ENCODE results near the gene TRPC4AP.

Gene TRPC4AP

DNA sequence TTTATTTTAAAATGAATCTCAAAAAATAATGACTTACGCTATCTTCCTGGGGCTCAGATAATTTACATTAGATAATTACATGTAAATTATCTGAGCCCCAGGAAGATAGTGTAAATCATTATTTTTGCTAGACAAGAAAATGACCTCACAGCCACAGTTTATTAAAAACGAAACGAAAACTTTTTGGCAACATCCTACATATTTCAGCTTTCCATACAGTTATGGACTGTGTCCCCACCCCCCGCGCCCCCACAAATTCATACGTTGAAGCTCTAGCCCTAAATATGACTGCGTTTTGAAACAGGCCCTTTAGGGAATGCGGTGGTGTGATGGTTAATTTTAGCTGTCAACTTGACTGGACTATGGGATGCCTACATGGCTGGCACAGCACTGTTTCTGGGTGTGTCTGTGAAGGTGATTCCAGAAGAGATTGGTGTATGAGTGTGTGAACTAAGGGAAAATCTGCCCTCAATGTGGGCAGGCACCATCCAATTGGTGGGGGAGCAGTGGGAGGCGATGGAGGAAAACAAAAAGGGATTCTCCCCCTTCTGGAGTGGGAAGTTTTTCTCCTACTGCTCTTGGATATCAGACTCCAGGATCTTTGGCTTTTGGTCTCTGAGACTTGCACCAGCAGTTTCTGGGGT lies 52.6 kb downstream of the TRPC4AP start:
- TF ChIP-seq, protein P1, sequence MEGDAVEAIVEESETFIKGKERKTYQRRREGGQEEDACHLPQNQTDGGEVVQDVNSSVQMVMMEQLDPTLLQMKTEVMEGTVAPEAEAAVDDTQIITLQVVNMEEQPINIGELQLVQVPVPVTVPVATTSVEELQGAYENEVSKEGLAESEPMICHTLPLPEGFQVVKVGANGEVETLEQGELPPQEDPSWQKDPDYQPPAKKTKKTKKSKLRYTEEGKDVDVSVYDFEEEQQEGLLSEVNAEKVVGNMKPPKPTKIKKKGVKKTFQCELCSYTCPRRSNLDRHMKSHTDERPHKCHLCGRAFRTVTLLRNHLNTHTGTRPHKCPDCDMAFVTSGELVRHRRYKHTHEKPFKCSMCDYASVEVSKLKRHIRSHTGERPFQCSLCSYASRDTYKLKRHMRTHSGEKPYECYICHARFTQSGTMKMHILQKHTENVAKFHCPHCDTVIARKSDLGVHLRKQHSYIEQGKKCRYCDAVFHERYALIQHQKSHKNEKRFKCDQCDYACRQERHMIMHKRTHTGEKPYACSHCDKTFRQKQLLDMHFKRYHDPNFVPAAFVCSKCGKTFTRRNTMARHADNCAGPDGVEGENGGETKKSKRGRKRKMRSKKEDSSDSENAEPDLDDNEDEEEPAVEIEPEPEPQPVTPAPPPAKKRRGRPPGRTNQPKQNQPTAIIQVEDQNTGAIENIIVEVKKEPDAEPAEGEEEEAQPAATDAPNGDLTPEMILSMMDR (IDR thresholded peaks at IDR 0.05; ENCODE audit: low read depth, low read length): no peak
- no peak overlapping the region for H3K4me3 ChIP-seq (ENCODE audit: low read depth, low read length)

DNA sequence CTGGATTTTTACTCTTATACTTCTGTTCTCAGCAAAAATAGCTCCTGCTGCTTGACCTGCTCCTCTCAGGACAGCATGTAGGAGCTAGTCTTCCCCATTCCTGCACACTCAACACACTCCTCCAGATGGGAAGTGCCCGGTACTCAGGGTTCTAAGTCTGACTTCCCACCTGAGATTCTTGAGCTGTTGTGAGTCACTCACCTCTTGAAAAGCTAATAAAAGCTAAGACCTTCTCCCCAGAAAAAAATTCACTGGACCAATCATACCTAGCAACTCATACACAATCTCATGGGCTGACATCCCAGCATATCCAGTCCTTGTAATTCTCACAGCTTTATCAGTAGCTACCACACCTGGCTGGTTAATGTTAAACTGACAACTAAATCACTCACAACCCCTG lies 53.5 kb downstream of the TRPC4AP start:
- TF ChIP-seq, protein P1 (IDR thresholded peaks at IDR 0.05; ENCODE audit: low read depth, low read length): no peak
- no peak overlapping the region for H3K4me3 ChIP-seq (ENCODE audit: low read depth, low read length)

DNA sequence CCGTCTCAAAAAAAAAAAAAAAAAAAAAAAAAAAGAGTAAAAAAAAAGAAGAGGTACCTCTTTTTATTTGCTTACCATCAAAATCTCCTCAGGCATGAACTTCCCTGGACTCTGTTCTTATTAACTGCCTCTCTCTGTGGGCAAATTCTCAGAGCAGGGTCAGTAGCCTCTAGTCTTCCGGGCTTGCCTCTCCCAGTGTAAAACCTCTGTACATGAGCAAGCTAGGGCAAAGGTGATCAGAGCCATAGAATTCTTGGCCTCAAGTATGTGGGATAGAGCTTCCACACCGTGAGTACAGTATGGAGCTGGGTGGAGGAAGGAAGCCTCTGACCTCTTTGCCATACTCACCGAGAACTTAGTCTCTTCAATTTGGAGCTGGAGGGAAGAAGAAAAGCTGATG lies 58.5 kb downstream of the TRPC4AP start:
- TF ChIP-seq, protein P1 (IDR thresholded peaks at IDR 0.05; ENCODE audit: low read depth, low read length): no peak
- no peak overlapping the region for H3K4me3 ChIP-seq (ENCODE audit: low read depth, low read length)

DNA sequence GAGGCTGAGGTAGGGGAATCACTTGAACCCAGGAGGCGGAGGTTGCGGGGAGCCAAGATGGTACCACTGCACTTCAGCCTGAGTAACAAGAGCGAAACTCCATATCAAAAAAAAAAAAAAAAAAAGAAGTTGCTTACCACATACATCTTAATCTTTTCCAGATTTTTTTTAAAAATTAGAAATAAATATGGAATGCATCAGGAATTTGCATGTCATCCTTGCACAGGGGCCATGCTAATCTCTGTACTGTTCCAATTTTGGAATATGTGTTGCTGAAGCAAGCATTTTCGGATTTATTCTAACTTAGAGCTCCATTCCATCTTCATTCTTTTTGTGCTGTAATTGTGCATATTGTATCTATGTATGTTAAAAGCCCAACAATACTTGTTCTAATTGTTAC lies 62.5 kb downstream of the TRPC4AP start:
- TF ChIP-seq, protein P1 (IDR thresholded peaks at IDR 0.05; ENCODE audit: low read depth, low read length): no peak
- no peak overlapping the region for H3K4me3 ChIP-seq (ENCODE audit: low read depth, low read length)

DNA sequence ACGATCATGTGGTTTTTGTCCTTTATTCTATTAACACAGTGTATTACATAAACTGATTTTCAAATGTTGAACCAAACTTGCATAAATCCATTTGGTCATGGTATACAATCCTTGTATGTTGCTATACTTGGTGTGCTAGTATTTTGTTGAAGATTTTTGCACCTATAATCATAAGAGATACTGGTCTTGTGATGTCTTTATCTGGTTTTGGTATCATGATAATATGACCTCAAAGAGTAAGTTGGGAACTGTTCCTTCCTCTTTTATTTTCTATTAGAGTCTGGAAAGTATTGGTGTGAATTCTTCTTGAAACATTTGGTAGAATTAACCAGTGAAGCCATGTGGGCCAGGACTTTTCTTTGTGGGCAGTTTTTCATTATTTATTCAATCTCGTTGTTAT lies 65.3 kb downstream of the TRPC4AP start:
- H3K4me3 ChIP-seq (ENCODE audit: low read depth, low read length): no peak overlapping the region
- TF ChIP-seq, protein P1 (IDR thresholded peaks at IDR 0.05; ENCODE audit: low read depth, low read length): no peak

DNA sequence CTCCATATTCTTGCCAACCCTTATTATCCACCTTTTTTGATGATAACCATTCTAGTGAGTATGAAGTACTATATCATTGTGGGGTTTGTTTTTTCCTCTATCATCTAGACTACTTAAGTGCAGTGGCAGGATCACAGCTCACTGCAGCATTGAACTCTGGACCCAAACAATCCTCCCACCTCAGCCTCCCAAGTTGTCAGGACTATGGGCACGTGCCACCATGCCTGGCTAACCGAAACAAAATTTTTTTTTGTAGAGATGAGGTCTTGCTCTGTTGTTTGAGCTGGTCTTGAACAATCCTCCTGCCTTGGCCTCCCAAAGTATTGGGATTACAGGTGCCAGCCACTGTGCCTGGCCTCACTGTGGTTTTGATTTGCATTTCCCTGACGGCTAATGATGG lies 67.5 kb downstream of the TRPC4AP start:
- TF ChIP-seq, protein P1 (IDR thresholded peaks at IDR 0.05; ENCODE audit: low read depth, low read length): no peak

DNA sequence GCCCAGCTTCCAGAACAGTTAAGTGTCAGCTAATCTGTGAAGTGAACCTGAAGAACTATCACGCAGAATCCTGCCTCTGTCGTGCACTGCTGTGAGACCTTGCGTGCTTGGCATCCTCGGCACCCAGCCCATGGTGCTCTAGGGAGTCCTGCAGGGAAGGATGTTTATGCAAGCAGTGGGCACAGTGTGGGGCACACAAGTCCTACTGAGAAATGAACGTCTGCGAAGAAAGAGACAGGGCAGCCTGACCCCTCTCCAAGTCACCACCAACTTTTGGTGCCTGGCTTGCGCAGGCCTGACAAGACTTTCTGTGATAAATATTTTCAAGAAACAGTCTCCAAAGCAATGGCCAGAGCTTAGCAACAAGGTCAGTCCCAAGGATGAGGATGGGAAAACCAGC lies 69.0 kb downstream of the TRPC4AP start:
- TF ChIP-seq, protein P1 (IDR thresholded peaks at IDR 0.05; ENCODE audit: low read depth, low read length): no peak
- H3K4me3 ChIP-seq (ENCODE audit: low read depth, low read length): no peak overlapping the region

More for the DNA sequence above, 67.5 kb downstream of the TRPC4AP start:
- H3K4me3 ChIP-seq (ENCODE audit: low read depth, low read length): no peak overlapping the region
